Measurements from ENCODE around the gene PTPN18.

The PTPN18 gene

GRCh38 chr2:130374587-130375290 lies 18.9 kb downstream of the PTPN18 start:
- no peak overlapping the region for H3K27ac ChIP-seq (ENCODE audit: low read length)
- no peaks in the 10 kb centered on the region for H3K4me1 ChIP-seq (ENCODE audit: control insufficient read depth, insufficient read depth, low read length)
- no peaks in the 10 kb centered on the region; the same call in 1 of the 2 replicates for H3K36me3 ChIP-seq (ENCODE audit: control insufficient read depth, insufficient read depth, low read length)
- H3K4me3 ChIP-seq (ENCODE audit: low read length) = no peak overlapping the region
- no peaks in the 10 kb centered on the region for H3K9me3 ChIP-seq (ENCODE audit: control insufficient read depth, insufficient read depth, low read length)
- no CpG with 5 or more reads among the region's 9 CpGs for WGBS (ENCODE audit: insufficient coverage, insufficient read length)
- DNase-seq (ENCODE audit: low read depth, low spot score) = no peak
- no peaks in the 10 kb centered on the region for H3K27me3 ChIP-seq (ENCODE audit: control insufficient read depth, insufficient read depth, low read length)

- Histone ChIP-seq H3K27ac (ENCODE audit: low read length) (no peak overlapping the region), H3K36me3 (ENCODE audit: control insufficient read depth, insufficient read depth, low read length) (no peaks in the 10 kb centered on the region; the same call in 1 of the 2 replicates), H3K9me3 (ENCODE audit: control insufficient read depth, insufficient read depth, low read length) (no peaks in the 10 kb centered on the region), H3K4me1 (ENCODE audit: control insufficient read depth, insufficient read depth, low read length) (no peaks in the 10 kb centered on the region), H3K27me3 (ENCODE audit: control insufficient read depth, insufficient read depth, low read length) (no peaks in the 10 kb centered on the region), H3K4me3 (ENCODE audit: low read length) (no peak overlapping the region)
- no CpG with 5 or more reads among the region's 19 CpGs for WGBS (ENCODE audit: insufficient coverage, insufficient read length)
- DNase-seq (ENCODE audit: low read depth, low spot score) = no peak
Measured at GRCh38 chr2:130375291-130376266, 19.7 kb downstream of the PTPN18 start.

GRCh38 chr2:130376433-130377293 lies 20.8 kb downstream of the PTPN18 start:
- WGBS (ENCODE audit: insufficient coverage, insufficient read length) = no CpG with 5 or more reads among the region's 11 CpGs
- Histone ChIP-seq H3K4me3 (ENCODE audit: low read length) (no peak overlapping the region), H3K27ac (ENCODE audit: low read length) (no peak overlapping the region), H3K27me3 (ENCODE audit: control insufficient read depth, insufficient read depth, low read length) (no peaks in the 10 kb centered on the region), H3K36me3 (ENCODE audit: control insufficient read depth, insufficient read depth, low read length) (no peaks in the 10 kb centered on the region), H3K9me3 (ENCODE audit: control insufficient read depth, insufficient read depth, low read length) (no peaks in the 10 kb centered on the region), H3K4me1 (ENCODE audit: control insufficient read depth, insufficient read depth, low read length) (no peaks in the 10 kb centered on the region)
- no peak for DNase-seq (ENCODE audit: low read depth, low spot score)

- H3K4me3 ChIP-seq (ENCODE audit: low read length) = no peak overlapping the region
- no peak for DNase-seq (ENCODE audit: low read depth, low spot score)
- no peaks in the 10 kb centered on the region for H3K36me3 ChIP-seq (ENCODE audit: control insufficient read depth, insufficient read depth, low read length)
- H3K27me3 ChIP-seq (ENCODE audit: control insufficient read depth, insufficient read depth, low read length) = no peaks in the 10 kb centered on the region
- H3K27ac ChIP-seq (ENCODE audit: low read length) = no peak overlapping the region
- no peaks in the 10 kb centered on the region for H3K9me3 ChIP-seq (ENCODE audit: control insufficient read depth, insufficient read depth, low read length)
- no CpG with 5 or more reads among the region's 5 CpGs for WGBS (ENCODE audit: insufficient coverage, insufficient read length)
- H3K4me1 ChIP-seq (ENCODE audit: control insufficient read depth, insufficient read depth, low read length) = no peaks in the 10 kb centered on the region
Measured at GRCh38 chr2:130377491-130377890, 21.6 kb downstream of the PTPN18 start.

GRCh38 chr2:130378206-130378897 lies 22.5 kb downstream of the PTPN18 start:
- no peak for DNase-seq (ENCODE audit: low read depth, low spot score)

GRCh38 chr2:130378898-130379214 lies 23.0 kb downstream of the PTPN18 start:
- H3K4me1 ChIP-seq (ENCODE audit: control insufficient read depth, insufficient read depth, low read length) = no peaks in the 10 kb centered on the region
- H3K9me3 ChIP-seq (ENCODE audit: control insufficient read depth, insufficient read depth, low read length) = no peaks in the 10 kb centered on the region
- no peak overlapping the region for H3K27ac ChIP-seq (ENCODE audit: low read length)
- no peak for DNase-seq (ENCODE audit: low read depth, low spot score)
- no peaks in the 10 kb centered on the region for H3K27me3 ChIP-seq (ENCODE audit: control insufficient read depth, insufficient read depth, low read length)
- no peaks in the 10 kb centered on the region for H3K36me3 ChIP-seq (ENCODE audit: control insufficient read depth, insufficient read depth, low read length)
- no CpG with 5 or more reads among the region's 3 CpGs for WGBS (ENCODE audit: insufficient coverage, insufficient read length)
- no peak overlapping the region for H3K4me3 ChIP-seq (ENCODE audit: low read length)

More at GRCh38 chr2:130378206-130378897, 22.5 kb downstream of the PTPN18 start:
- no peaks in the 10 kb centered on the region for H3K4me1 ChIP-seq (ENCODE audit: control insufficient read depth, insufficient read depth, low read length)
- no peaks in the 10 kb centered on the region for H3K36me3 ChIP-seq (ENCODE audit: control insufficient read depth, insufficient read depth, low read length)
- no peaks in the 10 kb centered on the region for H3K9me3 ChIP-seq (ENCODE audit: control insufficient read depth, insufficient read depth, low read length)
- H3K27me3 ChIP-seq (ENCODE audit: control insufficient read depth, insufficient read depth, low read length) = no peaks in the 10 kb centered on the region
- H3K4me3 ChIP-seq (ENCODE audit: low read length) = no peak overlapping the region
- WGBS (ENCODE audit: insufficient coverage, insufficient read length) = no CpG with 5 or more reads among the region's 3 CpGs
- H3K27ac ChIP-seq (ENCODE audit: low read length) = no peak overlapping the region

GRCh38 chr2:130380096-130380934 lies 24.5 kb downstream of the PTPN18 start:
- DNase-seq (ENCODE audit: low read depth, low spot score) = no peak
- no CpG with 5 or more reads among the region's 11 CpGs for WGBS (ENCODE audit: insufficient coverage, insufficient read length)
- no peaks in the 10 kb centered on the region for H3K9me3 ChIP-seq (ENCODE audit: control insufficient read depth, insufficient read depth, low read length)
- H3K27me3 ChIP-seq (ENCODE audit: control insufficient read depth, insufficient read depth, low read length) = no peaks in the 10 kb centered on the region
- H3K4me3 ChIP-seq (ENCODE audit: low read length) = no peak overlapping the region
- H3K36me3 ChIP-seq (ENCODE audit: control insufficient read depth, insufficient read depth, low read length) = no peaks in the 10 kb centered on the region
- H3K4me1 ChIP-seq (ENCODE audit: control insufficient read depth, insufficient read depth, low read length) = no peaks in the 10 kb centered on the region
- H3K27ac ChIP-seq (ENCODE audit: low read length) = no peak overlapping the region

- H3K36me3 ChIP-seq (ENCODE audit: control insufficient read depth, insufficient read depth, low read length) = no peaks in the 10 kb centered on the region
- DNase-seq (ENCODE audit: low read depth, low spot score) = no peak
- H3K4me3 ChIP-seq (ENCODE audit: low read length) = no peak overlapping the region
- no CpG with 5 or more reads among the region's 4 CpGs for WGBS (ENCODE audit: insufficient coverage, insufficient read length)
- no peak overlapping the region for H3K27ac ChIP-seq (ENCODE audit: low read length)
- H3K9me3 ChIP-seq (ENCODE audit: control insufficient read depth, insufficient read depth, low read length) = no peaks in the 10 kb centered on the region
- H3K4me1 ChIP-seq (ENCODE audit: control insufficient read depth, insufficient read depth, low read length) = no peaks in the 10 kb centered on the region
- no peaks in the 10 kb centered on the region for H3K27me3 ChIP-seq (ENCODE audit: control insufficient read depth, insufficient read depth, low read length)
Measured at GRCh38 chr2:130381145-130381544, 25.3 kb downstream of the PTPN18 start.

- Histone ChIP-seq H3K9me3 (ENCODE audit: control insufficient read depth, insufficient read depth, low read length) (no peaks in the 10 kb centered on the region), H3K4me3 (ENCODE audit: low read length) (no peak overlapping the region), H3K27ac (ENCODE audit: low read length) (no peak overlapping the region), H3K36me3 (ENCODE audit: control insufficient read depth, insufficient read depth, low read length) (no peaks in the 10 kb centered on the region), H3K4me1 (ENCODE audit: control insufficient read depth, insufficient read depth, low read length) (no peaks in the 10 kb centered on the region), H3K27me3 (ENCODE audit: control insufficient read depth, insufficient read depth, low read length) (no peaks in the 10 kb centered on the region)
- WGBS (ENCODE audit: insufficient coverage, insufficient read length) = no CpG with 5 or more reads among the region's 4 CpGs
- DNase-seq (ENCODE audit: low read depth, low spot score) = no peak
Measured at GRCh38 chr2:130381619-130382018, 25.8 kb downstream of the PTPN18 start.

All from iPS DF 6.9 (cell line).